Left colon (tissue), 2 donors: Measurements from ENCODE around the gene SHANK1. TPM values are rescaled to one million over a fixed set of nuclear protein-coding genes. Genes with fewer than 3 reads are reported as not detected.

Experiments
- ATAC-seq: fragments of 200-7000 bp; cut with Tn5 transposase; one replicate; pipeline ENCODE4 v1.9.1; 2020; ENCODE audit warnings: mild to moderate bottlenecking, moderate library complexity
- DNase-seq, 2 donors: peaks; one replicate each; pipeline ENCODE4 v3.0.0-alpha.2; 2020
- intact Hi-C, 2 donors: fragments of 100-400 bp; cut with DNase I in 1 of 2; cut with micrococcal nuclease in 1 of 2; formaldehyde crosslinking; loops; one replicate each; pipeline versions ENCODE4 v1.11.2 to v1.14.0; 2022; cut with DNase I, micrococcal nuclease
- total RNA-seq, 2 donors: library from RNA; stranded (reverse); fragmentation: NEBNext Ultra II Directional; extraction: Animal tissue kit (Norgen Biotek cat#: 25700); gene quantifications; one replicate each; pipeline ENCODE4 v1.2.1, GENCODE V29; 2021
- donor health status: DM: no; HTN: no; CAD: no.
- donor health status: DM: yes; HTN: yes; CAD: no.

SHANK1 gene
- total RNA-seq, 2 donors from 2014 or later, result 0.21 to 0.36 TPM

DNA sequence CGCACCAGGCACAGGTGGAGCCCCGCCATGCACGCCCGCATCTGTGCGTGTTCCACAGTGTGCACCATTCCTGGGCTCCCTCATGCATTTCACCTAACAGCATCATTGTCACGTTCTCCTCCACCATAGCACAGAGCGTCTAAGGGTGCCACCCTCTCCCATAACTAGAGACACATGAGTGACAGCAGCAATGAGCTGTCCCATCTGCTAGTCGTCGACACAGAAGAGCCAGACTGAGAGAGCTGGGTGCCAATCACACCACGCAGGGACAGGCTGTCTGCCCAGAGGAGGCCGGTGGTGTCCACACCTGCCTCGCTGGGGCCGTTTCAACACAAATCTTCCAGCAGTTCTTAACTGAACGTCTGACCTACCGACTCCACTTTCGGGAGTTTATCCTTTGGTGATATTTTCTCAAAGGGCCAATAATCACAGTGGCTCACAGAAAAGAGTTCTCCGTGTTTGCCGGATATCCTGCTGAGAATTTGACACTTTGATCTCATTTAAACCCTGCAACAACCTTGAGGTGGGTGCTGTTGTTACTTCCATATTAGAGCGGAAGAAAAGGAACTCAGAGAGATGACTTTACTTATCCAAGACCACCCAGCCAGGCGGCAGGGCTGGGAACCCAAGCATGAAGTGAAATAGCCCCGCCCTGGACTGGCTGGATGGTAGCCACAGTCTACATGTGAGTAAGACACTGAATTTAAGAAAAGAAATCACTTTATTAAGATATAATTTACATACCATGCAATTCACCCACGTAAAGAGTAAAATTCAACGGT is 19.7 kb upstream of the SHANK1 start:
- ATAC-seq, result no peak
- intact Hi-C loops, result no loop called here
- no peak for DNase-seq

DNA sequence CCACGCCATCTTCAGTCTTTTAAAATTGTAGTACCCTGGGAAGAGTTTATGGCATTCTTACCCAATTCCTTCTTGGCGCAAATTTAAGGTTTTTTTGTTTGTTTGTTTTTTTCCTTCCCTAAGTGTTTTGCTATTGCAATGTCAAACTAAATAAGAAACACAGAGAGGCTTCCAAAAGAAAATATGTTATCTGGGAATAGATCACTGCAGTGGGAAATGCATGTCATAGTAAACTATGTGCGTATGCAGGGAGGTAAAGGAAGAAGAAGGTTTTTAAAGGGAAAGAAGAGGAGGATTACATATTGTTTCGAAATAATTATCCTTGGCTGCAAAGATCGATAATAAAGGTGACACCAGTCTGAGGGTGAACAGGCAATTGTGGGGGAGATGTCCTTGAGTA is 16.7 kb upstream of the SHANK1 start:
- intact Hi-C loops, result no loop called here
- DNase-seq, result no peak
- ATAC-seq, result no peak

DNA sequence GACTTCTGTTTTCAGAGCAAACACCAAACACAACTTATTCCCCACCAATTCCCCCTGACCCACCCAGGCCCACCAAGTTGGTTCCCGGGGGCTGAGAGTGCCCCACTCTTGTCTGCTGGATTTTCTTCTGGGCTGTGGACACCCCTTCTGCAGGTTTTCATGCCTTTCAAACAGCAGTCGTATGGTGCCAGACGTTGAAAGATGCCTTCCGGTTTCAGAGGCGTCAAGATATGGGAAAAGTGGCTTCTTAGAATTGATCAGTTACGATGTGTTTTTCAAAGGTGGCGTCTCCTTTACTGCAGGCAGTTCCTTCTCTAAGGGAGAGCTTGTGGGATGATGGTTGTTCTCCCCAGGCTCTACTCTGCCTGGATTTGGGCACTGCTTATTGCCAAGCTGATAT is 16.3 kb upstream of the SHANK1 start:
- intact Hi-C loops, result no loop called here
- ATAC-seq (no peak), DNase-seq (no peak)

DNA sequence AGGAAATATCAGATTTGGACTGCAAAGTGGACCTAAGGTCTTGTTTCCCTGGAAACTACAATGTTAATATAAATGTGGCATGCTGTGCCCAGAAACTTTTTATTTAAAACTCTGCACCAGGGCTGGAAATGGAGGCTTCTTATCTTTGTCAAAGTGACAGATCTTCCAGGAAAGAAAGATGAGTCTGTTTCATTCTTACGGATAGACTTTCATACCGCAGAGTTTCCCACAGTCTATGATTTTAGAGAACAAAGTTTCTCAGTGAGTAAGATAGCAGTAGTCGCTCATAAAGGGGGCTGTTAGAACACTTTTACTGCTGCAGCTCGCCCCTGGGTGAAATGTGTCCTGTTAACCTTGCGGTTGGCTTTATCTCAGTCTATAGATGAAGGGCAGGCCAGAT is 10.3 kb upstream of the SHANK1 start:
- intact Hi-C loops, result no loop called here
- ATAC-seq (no peak), DNase-seq (no peak)

DNA sequence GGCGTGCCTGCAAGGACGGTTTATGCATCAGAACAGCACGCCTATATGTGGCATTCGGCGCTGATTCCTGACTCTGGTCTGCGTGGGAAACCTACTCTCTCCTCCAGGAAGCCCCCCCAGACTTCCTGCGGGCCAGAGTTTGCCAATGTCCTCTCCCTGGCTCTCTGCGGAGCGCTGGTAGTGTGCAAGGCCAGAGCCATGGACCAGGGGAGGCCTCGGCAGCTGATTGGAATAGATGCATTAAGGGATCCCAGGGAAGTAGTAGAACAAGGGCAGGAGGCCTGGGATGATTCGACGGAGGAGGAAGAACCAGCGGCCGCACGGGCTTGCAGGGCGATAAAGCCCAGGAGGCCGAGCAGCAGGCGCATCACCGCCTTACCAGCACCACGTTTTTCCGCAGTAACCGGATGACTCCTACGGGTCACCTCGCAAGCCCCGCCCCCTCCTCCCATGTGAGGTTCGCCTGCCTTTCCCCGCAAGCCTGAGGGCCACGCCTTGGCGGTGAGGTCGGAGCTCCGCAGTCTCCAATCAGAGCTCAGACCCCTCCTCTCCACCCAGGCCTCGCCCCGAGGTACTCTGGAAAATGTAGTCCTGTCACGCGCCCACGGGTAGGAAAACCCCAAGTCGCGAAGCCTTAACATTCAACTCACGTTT is 8.6 kb upstream of the SHANK1 start:
- ATAC-seq (no peak), DNase-seq (peak; percentile 42)
- intact Hi-C loops, result no loop called here

DNA sequence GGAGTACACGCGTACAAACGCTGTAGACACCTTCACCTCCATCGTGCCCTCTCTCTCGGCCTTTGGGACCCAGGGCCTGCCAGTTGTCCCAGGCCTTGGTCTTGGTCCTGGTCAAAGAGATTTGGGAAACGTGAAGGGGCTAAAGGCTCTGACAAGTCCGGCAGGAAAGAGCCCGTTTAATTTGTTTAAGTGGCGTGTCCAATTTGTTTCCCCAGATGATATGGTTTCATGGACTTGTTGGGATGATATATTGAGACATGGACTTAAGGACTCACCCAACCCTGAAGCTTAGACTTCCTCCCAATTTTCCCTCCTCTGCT is 6.3 kb upstream of the SHANK1 start:
- intact Hi-C loops, result no loop called here
- DNase-seq, result no peak
- ATAC-seq, result no peak

DNA sequence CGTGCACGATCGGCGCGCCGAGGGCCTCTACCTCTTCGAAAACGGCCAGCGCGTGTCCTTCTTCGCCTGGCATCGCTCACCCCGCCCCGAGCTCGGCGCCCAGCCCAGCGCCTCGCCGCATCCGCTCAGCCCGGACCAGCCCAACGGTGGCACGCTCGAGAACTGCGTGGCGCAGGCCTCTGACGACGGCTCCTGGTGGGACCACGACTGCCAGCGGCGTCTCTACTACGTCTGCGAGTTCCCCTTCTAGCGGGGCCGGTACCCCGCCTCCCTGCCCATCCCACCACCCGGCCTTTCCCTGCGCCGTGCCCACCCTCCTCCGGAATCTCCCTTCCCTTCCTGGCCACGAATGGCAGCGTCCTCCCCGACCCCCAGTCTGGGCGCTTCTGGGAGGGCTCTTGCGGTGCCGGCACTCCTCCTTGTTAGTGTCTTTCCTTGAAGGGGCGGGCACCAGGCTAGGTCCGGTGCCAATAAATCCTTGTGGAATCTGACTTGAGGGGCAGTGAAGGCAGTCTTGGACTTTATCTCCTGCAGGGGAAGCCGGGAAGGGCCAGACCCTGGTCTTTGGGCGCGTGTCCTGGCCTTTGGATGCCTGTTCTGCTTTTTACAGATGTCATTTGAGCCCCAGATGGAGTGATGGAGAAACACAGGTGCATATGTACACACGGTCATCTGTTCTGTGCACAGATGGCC is 5.8 kb upstream of the SHANK1 start:
- ATAC-seq, result no peak
- no peak for DNase-seq
- intact Hi-C loops, result no loop called here

DNA sequence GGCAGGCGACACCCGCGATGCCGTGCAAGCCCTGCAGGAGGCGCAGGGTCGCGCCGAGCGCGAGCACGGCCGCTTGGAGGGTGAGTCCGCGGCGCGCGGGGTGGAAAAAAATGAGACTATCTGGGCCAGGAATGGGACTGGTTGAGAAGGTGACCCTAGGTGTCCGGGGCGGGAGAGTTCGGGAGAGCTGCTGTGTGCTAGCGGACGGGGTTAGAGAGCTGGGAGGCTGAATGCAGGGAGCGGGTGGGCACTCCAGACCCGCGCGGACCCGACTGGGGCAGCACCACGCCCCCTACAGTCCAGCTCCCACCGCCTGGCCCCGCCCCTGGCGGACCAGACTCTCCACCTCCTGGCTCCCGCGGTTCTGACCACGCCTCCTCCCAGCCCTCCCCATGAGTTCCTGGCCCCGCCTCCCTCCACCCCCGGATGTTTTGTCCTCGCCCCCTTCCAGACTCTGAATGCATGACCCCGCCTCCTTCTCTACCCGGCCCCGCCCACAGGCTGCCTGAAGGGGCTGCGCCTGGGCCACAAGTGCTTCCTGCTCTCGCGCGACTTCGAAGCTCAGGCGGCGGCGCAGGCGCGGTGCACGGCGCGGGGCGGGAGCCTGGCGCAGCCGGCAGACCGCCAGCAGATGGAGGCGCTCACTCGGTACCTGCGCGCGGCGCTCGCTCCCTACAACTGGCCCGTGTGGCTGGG is 5.1 kb upstream of the SHANK1 start:
- intact Hi-C loops, result no loop called here
- ATAC-seq (peak; percentile 96), DNase-seq (peak; percentile 98 to 99)

DNA sequence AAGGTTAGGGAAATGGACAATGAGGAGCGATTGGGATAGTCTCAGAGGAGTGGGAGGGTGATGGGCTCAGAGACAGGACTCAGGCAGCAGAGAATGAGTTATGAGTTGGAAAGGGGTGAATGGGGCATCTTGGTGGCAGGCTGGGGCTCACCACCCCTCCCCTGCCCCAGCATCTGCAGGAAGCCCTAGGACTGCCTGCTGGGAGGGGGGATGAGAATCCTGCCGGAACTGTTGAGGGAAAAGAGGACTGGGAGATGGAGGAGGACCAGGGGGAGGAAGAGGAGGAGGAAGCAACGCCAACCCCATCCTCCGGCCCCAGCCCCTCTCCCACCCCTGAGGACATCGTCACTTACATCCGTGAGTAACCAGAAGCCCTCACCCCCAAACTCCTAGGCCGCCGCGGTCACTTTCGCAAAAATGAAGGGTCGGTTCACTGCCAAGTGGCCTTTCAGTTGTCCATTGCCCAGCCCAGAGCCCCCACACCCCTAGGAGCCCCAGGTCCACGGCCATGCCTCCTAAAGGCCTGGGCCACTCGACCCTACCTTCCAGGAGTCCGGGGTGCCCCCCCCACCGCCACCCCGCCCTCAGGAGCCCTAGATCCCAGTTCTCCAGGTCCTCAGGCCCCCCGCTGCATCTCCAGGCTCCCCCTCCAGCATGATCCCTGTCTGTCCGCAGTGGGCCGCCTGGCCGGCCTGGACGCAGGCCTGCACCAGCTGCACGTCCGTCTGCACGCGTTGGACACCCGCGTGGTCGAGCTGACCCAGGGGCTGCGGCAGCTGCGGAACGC is 4.3 kb upstream of the SHANK1 start:
- intact Hi-C loops, result no loop called here
- no peak for ATAC-seq
- DNase-seq, result no peak

DNA sequence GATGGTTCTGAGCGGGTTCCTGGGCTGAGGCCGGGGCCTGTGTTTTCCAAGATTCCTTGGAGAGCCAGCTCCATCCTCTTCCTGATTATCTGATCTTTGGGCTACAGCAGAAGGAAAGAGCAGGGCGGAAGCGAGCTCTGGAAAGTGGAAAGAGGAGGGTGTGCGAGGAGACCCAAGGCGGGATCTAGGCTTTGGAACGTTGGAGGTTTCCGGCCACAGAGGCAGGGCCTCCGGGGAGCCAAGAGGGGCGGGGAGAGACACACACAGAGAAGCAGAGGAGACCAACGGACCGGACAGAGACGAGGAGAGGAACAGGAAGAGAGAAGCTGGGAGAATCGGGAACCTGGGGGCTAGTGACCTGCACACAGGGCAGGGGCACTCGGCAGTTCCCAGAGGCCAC is 3.5 kb upstream of the SHANK1 start, which contains the start of gene CLEC11A:
Gene CLEC11A, plus strand, starts transcription at position 296 of the 400 bp plus-strand sequence. CDS start 162 bp downstream, outside the sequence.
- no peak for ATAC-seq
- intact Hi-C loops, result no loop called here

DNA sequence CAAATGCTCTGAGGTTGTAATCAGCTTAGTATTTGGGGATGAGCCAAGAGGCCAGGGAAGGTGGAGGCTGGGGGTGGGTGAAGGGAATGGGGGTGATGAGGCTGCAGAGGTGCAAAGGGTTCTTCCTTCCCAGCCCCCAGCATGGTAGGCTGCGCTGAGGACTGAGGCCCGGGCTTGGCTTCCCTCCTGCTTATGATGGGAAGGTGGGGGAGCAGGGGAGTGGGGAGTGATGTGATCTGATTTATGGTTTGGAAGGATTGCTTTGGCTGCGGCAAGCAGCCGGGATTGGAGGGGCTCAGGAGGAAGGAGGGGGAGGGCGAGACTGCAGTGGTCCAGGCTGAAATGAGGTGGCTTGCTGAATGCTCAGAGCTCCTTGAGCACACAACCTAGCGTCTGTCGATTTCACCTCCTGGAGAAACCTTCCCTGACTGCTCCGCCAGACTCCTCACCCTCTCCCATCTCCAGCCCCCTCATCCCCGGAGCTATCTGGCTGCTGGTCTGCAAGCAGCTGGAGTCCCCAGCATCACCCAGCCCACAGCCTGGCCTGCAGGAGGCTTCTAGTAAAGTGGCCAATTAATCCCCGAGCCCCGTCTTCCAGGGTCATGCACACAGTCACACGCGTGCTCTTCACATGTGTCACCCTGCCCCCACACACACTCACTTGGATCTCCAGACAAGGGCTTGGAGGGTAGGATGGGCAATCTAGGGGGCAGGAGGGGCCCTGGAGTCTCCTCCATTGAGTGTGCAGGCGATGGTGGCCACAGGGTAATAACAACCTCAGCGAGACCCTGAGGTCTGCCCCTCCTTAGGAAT is 2.8 kb upstream of the SHANK1 start:
- ATAC-seq (no peak), DNase-seq (no peak)
- intact Hi-C loops, result no loop called here

More for the DNA sequence above, 3.5 kb upstream of the SHANK1 start, which contains the start of gene CLEC11A:
- peak in 1 of 2 donors; percentile 37 for DNase-seq

DNA sequence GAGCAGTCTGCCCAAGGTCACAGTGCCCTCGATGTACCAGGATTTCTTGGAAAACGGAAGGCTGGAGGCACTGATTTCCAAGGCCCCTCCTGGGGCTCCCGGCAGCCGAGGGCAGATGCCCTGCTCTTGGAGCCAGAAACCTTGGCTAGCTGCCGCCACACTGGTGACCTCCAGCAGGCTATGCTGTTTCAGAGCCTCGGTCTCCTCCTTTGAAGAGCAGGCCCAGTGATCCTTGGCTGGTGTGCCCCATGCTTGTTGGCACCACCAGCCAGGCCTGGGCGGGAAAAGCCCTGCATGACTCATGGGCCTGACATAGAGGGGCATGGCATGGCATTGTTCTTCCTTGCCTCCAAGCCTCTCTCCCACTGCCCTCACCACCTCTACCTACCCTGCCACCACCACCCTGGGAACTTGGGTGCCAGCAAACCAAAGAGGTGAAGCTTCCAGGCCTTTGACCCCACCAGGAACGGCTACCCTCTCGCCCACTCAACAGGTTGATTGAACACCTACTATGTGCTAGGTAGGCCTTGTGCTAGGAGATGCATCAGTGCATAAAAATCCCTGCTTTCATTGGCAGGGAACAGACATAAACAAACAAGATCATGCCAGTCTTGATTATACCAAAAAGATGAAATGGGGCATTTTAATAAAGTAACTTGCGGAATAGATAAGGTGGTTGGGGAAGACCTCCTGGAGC is 2.0 kb upstream of the SHANK1 start:
- intact Hi-C loops, result no loop called here
- no peak for DNase-seq
- ATAC-seq, result no peak

DNA sequence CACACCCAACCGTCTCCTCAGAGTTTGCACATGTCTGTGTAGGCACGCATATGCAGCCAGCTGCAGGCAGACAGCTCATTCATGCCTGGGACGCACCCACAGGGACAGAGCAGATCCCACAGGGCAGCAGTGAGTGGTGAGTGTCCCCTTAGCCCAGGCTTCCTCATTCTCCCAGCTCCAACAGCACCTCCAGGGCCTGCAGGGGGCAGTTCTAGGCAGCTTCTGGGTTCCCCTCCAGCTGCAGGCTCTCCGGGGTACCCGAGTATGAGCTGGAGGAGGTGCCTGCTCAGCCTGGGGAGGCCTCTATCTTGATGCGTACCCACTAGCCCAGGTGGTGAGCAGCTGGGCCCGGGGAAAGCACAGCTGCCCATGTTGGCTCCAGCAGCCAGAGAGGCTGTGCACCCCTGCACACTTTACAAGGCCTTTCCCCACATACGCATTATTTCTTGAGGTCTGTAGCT is 1.3 kb upstream of the SHANK1 start:
- intact Hi-C loops, result no loop called here
- no peak for DNase-seq
- ATAC-seq, result no peak

DNA sequence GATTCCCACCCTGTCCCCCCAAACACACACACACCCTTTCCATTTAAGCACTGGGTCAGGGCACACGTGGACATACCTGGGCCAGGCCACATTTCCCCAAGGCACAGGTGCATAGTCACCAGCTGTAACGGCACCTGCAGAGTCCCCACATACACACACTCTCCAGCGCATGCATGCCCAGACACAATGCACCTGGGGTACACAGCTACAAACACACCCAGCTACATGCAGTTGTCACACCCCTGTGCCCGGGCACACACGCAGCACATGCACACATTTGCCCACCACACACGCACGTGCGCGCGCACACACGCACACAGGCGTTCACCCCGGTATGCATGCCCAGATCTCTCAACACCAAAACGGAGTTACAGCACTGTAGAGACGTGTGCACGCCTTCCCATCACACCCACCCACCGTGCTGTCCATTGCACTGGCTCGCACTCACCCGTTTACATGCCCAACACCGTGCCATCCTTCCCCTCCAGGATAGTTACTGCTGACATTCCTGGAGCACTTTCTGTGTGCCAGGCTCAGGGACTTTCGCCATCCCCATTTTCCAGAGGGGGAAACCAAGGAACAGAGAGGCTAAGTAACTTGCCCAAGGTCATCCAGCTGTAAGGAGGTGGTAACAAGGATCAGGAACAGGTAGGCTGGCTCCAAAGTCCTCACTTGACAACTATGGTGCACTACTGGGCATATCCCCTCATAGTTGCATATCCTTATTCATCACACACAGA is 749 bp upstream of the SHANK1 start:
- intact Hi-C loops, result no loop called here
- ATAC-seq (no peak), DNase-seq (no peak)

DNA sequence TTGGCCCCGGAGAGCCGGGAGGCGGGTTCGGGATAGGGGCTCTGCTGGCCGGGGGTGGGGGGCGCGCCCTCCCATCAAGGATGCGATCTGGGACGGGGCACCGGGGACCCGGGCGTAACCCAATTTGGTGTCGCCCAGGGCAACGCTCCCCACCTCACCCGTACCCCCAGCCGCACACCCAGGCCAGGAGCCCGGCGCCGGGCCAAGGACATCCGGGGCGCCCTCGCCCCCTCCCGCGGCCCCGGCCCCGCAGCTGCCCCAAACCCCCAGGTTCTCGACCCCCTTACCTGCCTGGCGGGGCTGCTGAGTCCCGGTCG is 525 bp downstream of the SHANK1 start:
- intact Hi-C loops, result no loop called here
- DNase-seq (no peak), ATAC-seq (no peak)

DNA sequence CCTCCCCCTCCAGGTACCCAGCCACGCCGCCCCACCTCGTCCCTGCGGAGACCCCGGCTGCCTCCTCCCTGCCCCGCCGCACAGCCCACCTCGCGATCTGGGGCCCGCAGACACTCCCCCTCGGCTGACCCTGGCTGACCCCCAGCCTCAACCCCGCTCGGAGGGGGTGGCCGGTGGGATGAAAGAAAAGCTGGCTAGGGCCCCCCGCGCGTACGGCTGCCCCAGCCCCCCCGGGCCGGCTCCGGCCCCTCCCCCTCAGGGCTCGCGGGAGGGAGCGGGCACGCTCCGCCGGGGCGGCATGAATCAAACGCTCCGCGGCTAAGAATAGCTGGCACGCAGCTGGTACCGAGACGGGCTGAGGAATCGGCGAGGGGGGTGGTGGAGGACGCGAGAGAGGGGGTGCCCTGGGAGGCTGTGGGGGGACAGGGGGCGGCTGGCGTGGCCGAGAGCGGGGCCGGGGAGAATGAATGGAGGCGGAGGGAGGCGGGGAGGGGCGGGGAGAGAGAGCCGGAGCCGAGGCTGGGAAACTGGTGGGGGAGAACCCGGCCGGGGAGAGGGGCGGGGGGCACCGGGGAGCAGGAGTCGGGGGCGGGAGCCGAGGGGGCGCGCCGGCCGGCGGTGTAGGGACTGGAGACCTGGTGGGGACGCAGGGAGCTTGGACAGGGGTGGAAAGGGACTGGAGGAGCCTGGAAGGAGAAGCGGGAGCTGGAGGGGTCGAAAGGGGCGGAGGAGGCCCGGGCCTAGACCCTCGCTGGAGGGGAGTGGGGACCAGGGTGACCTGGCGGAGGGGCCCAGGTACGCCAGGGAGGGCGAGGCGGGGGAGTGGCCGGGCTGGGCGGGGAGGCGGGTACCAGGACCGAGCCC is 1.1 kb downstream of the SHANK1 start:
- no peak for ATAC-seq
- intact Hi-C loops, result no loop called here
- no peak for DNase-seq
